Natural killer cell treated with Interleukin-12 subunit alpha and Interleukin-12 subunit beta and Interleukin-15 and Interleukin-18, amount 100 ng/mL, for 72 hours (primary cell): ENCODE results near the gene SFXN1. TPM values are rescaled to one million over a fixed set of nuclear protein-coding genes. Genes with fewer than 3 reads are reported as not detected.
"Not testable (repeated sequence)": the region's sequence is repeated elsewhere in the genome, so short reads cannot be mapped to it uniquely, and the experiment has no call there.

Experiments
- ATAC-seq, 2 donors: fragments of 150-1000 bp; cut with Tn5 transposase in 1 of 2; sonication (Bioruptor Pico), chemical (Tn5 transposase) in 1 of 2; 2 replicates each; pipeline ENCODE4 v1.10.0; 2021
- DNase-seq: peaks from one replicate; pipeline ENCODE4 v3.0.0; 2022; ENCODE audit warnings: low spot score
- H3K27ac Mint-ChIP-seq, 2 donors: 1 replicate in 1 of 2; 2 replicates in 1 of 2; pipeline ENCODE4 v1.8.0; 2022; ENCODE audit warnings: mixed read lengths in 2 of 2, mild to moderate bottlenecking in 1 of 2, moderate library complexity in 1 of 2
- H3K27me3 Mint-ChIP-seq, 2 donors: 1 replicate in 1 of 2; 2 replicates in 1 of 2; pipeline ENCODE4 v1.8.0; 2022; ENCODE audit warnings: mixed read lengths in 2 of 2
- H3K36me3 Mint-ChIP-seq: one replicate; pipeline ENCODE4 v1.8.0; 2022; ENCODE audit warnings: mixed read lengths
- H3K4me1 Mint-ChIP-seq, 2 donors: 1 replicate in 1 of 2; 2 replicates in 1 of 2; pipeline ENCODE4 v1.8.0; 2022; ENCODE audit warnings: low read depth in 2 of 2, mixed read lengths in 2 of 2, mild to moderate bottlenecking in 1 of 2
- H3K4me3 Mint-ChIP-seq: one replicate; pipeline ENCODE4 v1.8.0; 2022; ENCODE audit warnings: mixed read lengths
- H3K9me3 Mint-ChIP-seq: 2 replicates; pipeline ENCODE4 v1.8.0; 2022; ENCODE audit warnings: mixed read lengths
- total RNA-seq, 2 donors: library from RNA; stranded (reverse); gene quantifications; one replicate each; pipeline ENCODE4 v1.2.3, GENCODE V29; 2022

Gene SFXN1
- total RNA-seq, 2 donors from 2014 or later = 185 to 225 TPM

DNA sequence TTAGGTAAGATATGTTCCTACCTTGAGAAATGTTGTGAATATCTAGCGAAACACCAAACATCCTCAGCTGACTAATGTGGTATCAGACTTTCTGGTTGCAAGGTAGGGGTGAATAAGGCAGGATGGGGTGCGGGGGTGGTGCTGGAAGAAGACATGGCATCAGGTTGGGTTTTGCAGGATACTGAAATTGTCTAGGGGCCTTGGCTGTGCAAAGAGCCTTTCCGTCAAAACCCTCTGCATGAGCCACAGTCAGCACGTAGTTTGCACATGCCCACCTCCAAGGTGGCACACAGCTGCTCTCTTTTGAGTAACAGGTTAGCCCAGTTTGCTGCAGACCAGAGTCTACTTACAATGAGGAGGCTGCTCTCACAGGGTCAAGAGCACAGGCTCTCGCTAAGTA is 42.0 kb downstream of the SFXN1 start:
- Mint-ChIP-seq H3K4me3 (peak overlapping the region; percentile 79), H3K36me3 (peaks cover 53% of the 10 kb centered on the region), H3K9me3 (peaks cover 3% of the 10 kb centered on the region), H3K27ac (peak overlapping the region; percentile 82 to 90), H3K4me1 (peaks cover 51 to 58% of the 10 kb centered on the region in 2 donors), H3K27me3 (no peaks in the 10 kb centered on the region)
- no peak for DNase-seq
- peak in 1 of 2 donors; percentile 3 for ATAC-seq

DNA sequence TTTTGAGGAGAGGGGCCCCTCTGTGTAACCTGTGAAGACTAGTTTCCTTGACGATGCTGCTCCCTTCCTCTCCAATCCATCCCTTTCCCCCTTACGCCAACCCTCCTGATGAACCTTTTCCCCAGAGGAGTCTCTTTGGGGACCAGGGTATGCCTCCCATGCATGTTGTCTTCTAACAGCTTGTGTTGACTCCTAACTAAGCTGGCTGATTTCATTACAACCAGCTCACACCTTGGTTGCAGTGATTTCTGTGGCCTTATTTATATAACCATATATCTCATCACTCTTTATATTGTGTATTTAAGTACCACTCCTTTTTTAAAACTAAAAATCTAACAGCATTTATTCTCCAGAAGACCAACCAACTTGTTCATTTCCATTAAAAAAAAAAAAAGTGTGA is 42.5 kb downstream of the SFXN1 start:
- peak overlapping the region; percentile 82 to 90 for H3K27ac Mint-ChIP-seq
- peak; percentile 54 to 59 for ATAC-seq
- H3K9me3 Mint-ChIP-seq = peaks cover 3% of the 10 kb centered on the region
- H3K36me3 Mint-ChIP-seq = peaks cover 53% of the 10 kb centered on the region
- H3K27me3 Mint-ChIP-seq = no peaks in the 10 kb centered on the region
- DNase-seq = no peak
- peaks cover 51 to 58% of the 10 kb centered on the region in 2 donors for H3K4me1 Mint-ChIP-seq
- H3K4me3 Mint-ChIP-seq = peak overlapping the region; percentile 79

GRCh38 chr5:175521313-175521833 is 43.0 kb downstream of the SFXN1 start:
- Mint-ChIP-seq H3K27me3 (no peaks in the 10 kb centered on the region), H3K4me1 (peaks cover 51 to 58% of the 10 kb centered on the region in 2 donors), H3K9me3 (peaks cover 3% of the 10 kb centered on the region), H3K36me3 (peaks cover 55% of the 10 kb centered on the region), H3K27ac (peak overlapping the region; percentile 82 to 90), H3K4me3 (peak overlapping the region; percentile 79)
- peak; percentile 65 for DNase-seq
- peak; percentile 87 to 94 for ATAC-seq

GRCh38 chr5:175523292-175523691 is 44.9 kb downstream of the SFXN1 start:
- DNase-seq = no peak
- H3K4me3 Mint-ChIP-seq = peak overlapping the region; percentile 70
- peaks cover 2% of the 10 kb centered on the region for H3K9me3 Mint-ChIP-seq
- peaks cover 41% of the 10 kb centered on the region for H3K36me3 Mint-ChIP-seq
- peaks cover 41% of the 10 kb centered on the region in 2 donors for H3K4me1 Mint-ChIP-seq
- ATAC-seq = no peak
- H3K27ac Mint-ChIP-seq = peak overlapping the region; percentile 59 to 90
- no peaks in the 10 kb centered on the region for H3K27me3 Mint-ChIP-seq

DNA sequence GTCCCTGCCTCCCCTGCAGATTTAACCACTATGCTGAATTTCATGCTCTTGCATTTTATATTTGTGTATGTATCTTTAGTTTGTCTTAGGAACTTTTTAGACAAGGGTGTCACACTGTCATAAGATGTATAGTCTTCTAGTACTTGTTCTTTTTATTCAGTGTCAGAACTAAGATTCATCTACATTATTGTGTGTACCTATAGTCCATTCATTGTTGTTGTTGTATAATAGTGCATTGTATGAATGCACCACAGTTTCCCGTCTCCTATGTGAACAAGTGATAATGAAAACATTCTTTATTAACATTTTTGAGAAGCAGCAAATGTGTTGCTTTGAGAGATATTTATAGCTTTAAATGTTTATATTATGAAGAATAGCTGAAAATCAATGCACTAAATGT is 45.9 kb downstream of the SFXN1 start:
- peaks cover 32 to 38% of the 10 kb centered on the region in 2 donors for H3K4me1 Mint-ChIP-seq
- no peak overlapping the region for H3K4me3 Mint-ChIP-seq
- no peaks in the 10 kb centered on the region for H3K9me3 Mint-ChIP-seq
- DNase-seq (no peak), ATAC-seq (no peak)
- H3K27me3 Mint-ChIP-seq = no peaks in the 10 kb centered on the region
- peak overlapping the region in 1 of 2 donors; percentile 48 for H3K27ac Mint-ChIP-seq
- peaks cover 31% of the 10 kb centered on the region for H3K36me3 Mint-ChIP-seq

DNA sequence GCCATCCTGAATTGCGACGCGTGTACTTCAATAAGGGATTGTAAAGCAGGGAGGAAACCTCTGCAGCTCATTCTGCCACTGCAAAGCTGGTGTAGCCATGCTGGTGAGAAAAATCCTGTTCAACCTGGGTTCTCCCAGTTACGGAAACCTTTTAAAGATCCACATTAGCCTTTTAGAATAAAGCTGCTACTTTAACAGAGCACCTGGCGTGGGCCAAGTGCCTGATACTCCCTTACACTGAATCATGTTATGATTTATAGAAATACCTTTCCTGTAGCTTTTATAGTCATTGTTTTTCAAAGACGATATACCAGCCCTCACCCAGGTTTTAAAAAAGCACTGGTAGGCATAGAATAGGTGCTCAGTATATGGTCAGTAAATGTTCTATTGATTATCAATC is 48.3 kb downstream of the SFXN1 start:
- no peaks in the 10 kb centered on the region for H3K9me3 Mint-ChIP-seq
- peaks cover 9 to 16% of the 10 kb centered on the region in 2 donors for H3K4me1 Mint-ChIP-seq
- ATAC-seq = no peak
- H3K27ac Mint-ChIP-seq = no peak overlapping the region
- no peaks in the 10 kb centered on the region for H3K27me3 Mint-ChIP-seq
- peaks cover 33% of the 10 kb centered on the region for H3K36me3 Mint-ChIP-seq
- DNase-seq = no peak
- H3K4me3 Mint-ChIP-seq = no peak overlapping the region

DNA sequence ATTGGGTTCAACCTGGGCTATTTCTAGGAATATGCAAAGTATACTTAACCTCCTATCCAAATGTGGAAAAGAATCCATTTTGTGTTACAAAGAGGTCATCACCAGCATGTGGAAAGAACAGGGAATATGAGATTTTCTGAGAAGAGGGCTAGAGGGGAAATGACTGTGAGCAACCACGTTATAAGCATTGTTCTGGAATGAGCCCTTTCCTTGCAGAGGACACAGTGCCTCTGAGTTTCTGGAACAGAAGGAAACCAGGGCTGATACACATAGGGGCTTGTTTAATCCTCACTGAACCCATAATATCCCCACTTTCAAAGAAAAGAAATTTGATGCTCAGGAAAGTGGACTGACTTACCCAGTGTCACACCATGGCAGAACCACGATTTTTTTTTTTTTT is 53.0 kb downstream of the SFXN1 start:
- H3K27ac Mint-ChIP-seq = no peak overlapping the region
- DNase-seq (no peak), ATAC-seq (no peak)
- no peaks in the 10 kb centered on the region for H3K27me3 Mint-ChIP-seq
- H3K36me3 Mint-ChIP-seq = peaks cover 15% of the 10 kb centered on the region
- peaks cover 12 to 16% of the 10 kb centered on the region in 2 donors for H3K4me1 Mint-ChIP-seq
- H3K4me3 Mint-ChIP-seq = no peak overlapping the region
- H3K9me3 Mint-ChIP-seq = no peaks in the 10 kb centered on the region

DNA sequence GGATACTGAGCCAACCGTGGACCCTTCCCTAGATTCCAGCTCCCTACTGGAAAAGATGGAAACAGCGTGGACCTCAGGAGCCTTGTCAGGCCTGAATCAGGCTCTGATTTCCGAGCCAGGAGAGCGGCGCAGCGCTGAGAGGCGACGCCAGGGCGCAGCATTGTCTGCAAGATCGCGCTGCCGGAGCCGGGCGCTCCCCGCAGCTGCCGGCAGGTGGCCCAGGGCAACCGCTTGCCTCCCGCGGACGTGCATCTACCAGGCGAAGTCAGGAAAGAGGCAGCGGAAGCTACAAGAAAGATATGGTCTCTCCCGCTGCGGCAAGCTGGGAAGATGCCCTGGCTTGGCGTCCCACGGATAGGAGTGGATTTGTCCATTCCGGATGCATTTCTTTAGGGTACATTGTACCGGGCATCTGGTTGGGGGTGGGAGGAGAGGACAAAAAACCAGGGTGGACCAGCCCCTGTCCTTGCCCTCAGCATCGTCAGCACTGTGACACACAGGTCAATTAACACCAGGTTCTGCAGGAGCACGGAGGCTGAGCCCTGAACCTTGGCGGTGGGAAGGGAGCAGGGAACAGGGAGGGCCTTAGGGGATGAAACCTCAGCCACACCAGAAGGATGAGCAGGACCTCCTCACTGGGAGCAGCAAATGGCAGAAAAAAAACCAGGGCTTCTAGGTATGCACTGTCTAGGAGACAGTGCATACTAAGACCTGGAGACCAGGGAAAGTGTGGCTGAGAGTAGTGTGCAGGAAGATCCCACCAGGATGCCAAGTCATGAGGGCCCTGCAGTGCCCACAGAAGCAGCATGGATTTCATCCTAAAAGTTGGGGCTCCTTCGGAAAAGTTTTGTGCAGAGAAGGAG is 55.9 kb downstream of the SFXN1 start:
- H3K9me3 Mint-ChIP-seq = no peaks in the 10 kb centered on the region
- H3K27ac Mint-ChIP-seq = no peak overlapping the region
- peak; percentile 78 for DNase-seq
- peaks cover 4 to 7% of the 10 kb centered on the region in 2 donors for H3K27me3 Mint-ChIP-seq
- H3K4me3 Mint-ChIP-seq = no peak overlapping the region
- peak; percentile 94 to 96 for ATAC-seq
- H3K36me3 Mint-ChIP-seq = peaks cover 10% of the 10 kb centered on the region
- peaks cover 19 to 20% of the 10 kb centered on the region in 2 donors for H3K4me1 Mint-ChIP-seq

- not testable (repeated sequence) for DNase-seq, H3K36me3 Mint-ChIP-seq, H3K9me3 Mint-ChIP-seq, ATAC-seq, H3K4me3 Mint-ChIP-seq, H3K27me3 Mint-ChIP-seq, H3K27ac Mint-ChIP-seq
- H3K4me1 Mint-ChIP-seq = peaks cover 19 to 20% of the 10 kb centered on the region in 2 donors
These were observed 57.0 kb downstream of the SFXN1 start for GRCh38 chr5:175535331-175535730.

DNA sequence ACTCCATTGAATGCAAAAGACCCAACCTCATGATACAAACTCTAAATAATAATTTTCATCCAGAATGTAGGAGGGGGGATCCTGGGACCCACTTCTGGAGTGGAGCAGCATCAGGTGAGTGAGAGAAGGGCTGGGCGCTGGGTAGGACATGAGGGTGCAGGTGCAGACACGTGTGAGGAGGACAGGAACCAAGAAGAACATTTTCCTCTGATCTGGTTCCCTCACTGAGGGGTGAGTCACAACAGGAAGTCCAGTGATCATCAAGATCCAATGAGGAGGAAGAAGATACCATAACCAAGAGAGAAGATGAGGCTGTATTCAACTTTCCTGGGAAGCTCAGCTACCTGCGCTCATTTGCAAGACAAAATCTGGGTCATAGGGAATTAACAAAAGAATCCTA is 57.4 kb downstream of the SFXN1 start:
- peaks cover 19 to 20% of the 10 kb centered on the region in 2 donors for H3K4me1 Mint-ChIP-seq
- H3K27ac Mint-ChIP-seq = no peak overlapping the region

GRCh38 chr5:175538576-175538975 is 60.2 kb downstream of the SFXN1 start:
- ATAC-seq (no peak), DNase-seq (peak; percentile 8)
- Mint-ChIP-seq H3K9me3 (no peaks in the 10 kb centered on the region), H3K27ac (no peak overlapping the region), H3K4me3 (no peak overlapping the region), H3K36me3 (no peaks in the 10 kb centered on the region), H3K4me1 (peaks cover 19 to 20% of the 10 kb centered on the region in 2 donors), H3K27me3 (peaks cover 6 to 7% of the 10 kb centered on the region in 2 donors)

More for the DNA sequence above, 57.4 kb downstream of the SFXN1 start:
- Mint-ChIP-seq H3K9me3 (no peaks in the 10 kb centered on the region), H3K27me3 (peaks cover 4 to 7% of the 10 kb centered on the region in 2 donors), H3K4me3 (no peak overlapping the region), H3K36me3 (peaks cover 4% of the 10 kb centered on the region)
- DNase-seq (no peak), ATAC-seq (no peak)

DNA sequence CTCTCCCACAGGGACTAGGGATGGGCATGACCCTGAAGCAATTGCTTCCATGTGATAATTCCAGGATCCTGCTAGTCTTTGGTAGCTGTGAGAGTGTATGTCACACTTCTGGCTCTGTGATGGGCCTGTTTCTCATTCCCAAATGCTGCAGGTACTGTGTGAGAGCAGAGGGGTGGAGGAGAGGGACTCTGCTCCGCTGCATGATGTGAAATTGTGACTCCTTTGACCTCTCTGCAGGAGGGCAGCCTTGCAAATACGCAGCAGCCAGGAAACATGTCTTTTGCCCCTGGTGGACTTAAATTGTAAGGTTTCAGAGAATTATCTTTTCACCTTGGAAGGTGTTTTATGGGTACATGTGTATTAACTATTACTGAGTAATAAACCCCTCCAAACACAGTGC is 61.6 kb downstream of the SFXN1 start:
- no peak overlapping the region for H3K27ac Mint-ChIP-seq
- no peak for ATAC-seq
- H3K4me1 Mint-ChIP-seq = peaks cover 13% of the 10 kb centered on the region in 2 donors
- peaks cover 10 to 15% of the 10 kb centered on the region in 2 donors for H3K27me3 Mint-ChIP-seq
- DNase-seq = no peak
- no peaks in the 10 kb centered on the region for H3K36me3 Mint-ChIP-seq
- no peaks in the 10 kb centered on the region for H3K9me3 Mint-ChIP-seq
- H3K4me3 Mint-ChIP-seq = no peak overlapping the region

- H3K36me3 Mint-ChIP-seq = no peaks in the 10 kb centered on the region
- no peaks in the 10 kb centered on the region for H3K9me3 Mint-ChIP-seq
- peaks cover 14 to 15% of the 10 kb centered on the region in 2 donors for H3K27me3 Mint-ChIP-seq
- DNase-seq (no peak), ATAC-seq (no peak)
- H3K4me3 Mint-ChIP-seq = no peak overlapping the region
- no peak overlapping the region for H3K27ac Mint-ChIP-seq
- peaks cover 8 to 13% of the 10 kb centered on the region in 2 donors for H3K4me1 Mint-ChIP-seq
These were observed 62.9 kb downstream of the SFXN1 start for GRCh38 chr5:175541264-175541663.
